ENCODE measurements around the gene MAT2A. TPM values are rescaled to one million over a fixed set of nuclear protein-coding genes. Genes with fewer than 3 reads are reported as not detected.

The MAT2A gene
- total and polyA plus RNA-seq, 2 of the 8 experiments (the other 6 are each of a cell fraction or from before 2014, with no cell fraction given), result 255 to 307 TPM

DNA sequence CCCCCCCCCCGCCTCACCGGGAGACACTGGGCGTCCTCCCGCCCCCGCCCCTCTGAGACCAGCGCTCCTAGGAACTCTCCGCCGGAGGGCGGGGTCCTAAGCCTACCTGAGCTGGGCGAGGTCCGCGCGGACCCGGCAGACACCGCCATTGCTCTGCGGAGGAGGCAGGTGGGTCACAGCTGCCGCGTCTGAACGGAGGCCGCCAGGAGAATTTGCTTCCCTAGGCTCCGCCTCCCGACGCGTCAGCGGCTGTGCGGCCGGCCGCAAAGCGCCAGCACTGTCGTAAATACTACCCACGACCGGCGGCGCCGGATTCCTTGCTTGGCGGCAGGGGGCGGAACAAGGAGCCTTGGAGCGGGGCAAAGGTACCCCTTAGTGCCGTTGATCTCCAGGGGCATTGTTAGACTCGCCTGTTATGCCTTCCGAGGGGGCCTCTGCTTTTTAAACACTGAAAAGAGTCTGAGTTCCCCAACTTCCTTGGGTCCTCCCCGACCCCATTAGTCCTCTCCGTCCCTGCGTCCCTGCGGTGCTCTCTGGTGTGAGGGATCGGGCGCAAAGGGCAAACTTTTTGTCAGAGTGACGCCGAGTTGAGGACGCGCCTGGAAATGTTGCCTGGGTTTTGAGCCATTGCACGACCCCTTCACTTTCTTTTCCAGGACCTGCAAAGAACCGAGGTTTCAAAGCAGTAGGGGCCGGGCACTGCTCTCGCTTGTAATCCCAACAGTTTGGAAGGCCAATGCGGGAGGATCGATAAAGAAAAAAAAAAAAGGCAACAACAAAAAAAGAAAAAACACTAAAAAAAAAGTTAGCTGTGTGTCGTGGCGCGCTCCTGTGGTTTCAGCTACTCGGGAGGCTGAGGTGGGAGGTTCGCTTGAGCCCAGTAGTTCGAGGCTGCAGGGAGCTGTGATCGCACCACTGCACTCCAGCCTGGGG lies 22.6 kb downstream of the MAT2A start, which contains the start of gene GGCX (continued):
- TF ChIP-seq, protein P1, sequence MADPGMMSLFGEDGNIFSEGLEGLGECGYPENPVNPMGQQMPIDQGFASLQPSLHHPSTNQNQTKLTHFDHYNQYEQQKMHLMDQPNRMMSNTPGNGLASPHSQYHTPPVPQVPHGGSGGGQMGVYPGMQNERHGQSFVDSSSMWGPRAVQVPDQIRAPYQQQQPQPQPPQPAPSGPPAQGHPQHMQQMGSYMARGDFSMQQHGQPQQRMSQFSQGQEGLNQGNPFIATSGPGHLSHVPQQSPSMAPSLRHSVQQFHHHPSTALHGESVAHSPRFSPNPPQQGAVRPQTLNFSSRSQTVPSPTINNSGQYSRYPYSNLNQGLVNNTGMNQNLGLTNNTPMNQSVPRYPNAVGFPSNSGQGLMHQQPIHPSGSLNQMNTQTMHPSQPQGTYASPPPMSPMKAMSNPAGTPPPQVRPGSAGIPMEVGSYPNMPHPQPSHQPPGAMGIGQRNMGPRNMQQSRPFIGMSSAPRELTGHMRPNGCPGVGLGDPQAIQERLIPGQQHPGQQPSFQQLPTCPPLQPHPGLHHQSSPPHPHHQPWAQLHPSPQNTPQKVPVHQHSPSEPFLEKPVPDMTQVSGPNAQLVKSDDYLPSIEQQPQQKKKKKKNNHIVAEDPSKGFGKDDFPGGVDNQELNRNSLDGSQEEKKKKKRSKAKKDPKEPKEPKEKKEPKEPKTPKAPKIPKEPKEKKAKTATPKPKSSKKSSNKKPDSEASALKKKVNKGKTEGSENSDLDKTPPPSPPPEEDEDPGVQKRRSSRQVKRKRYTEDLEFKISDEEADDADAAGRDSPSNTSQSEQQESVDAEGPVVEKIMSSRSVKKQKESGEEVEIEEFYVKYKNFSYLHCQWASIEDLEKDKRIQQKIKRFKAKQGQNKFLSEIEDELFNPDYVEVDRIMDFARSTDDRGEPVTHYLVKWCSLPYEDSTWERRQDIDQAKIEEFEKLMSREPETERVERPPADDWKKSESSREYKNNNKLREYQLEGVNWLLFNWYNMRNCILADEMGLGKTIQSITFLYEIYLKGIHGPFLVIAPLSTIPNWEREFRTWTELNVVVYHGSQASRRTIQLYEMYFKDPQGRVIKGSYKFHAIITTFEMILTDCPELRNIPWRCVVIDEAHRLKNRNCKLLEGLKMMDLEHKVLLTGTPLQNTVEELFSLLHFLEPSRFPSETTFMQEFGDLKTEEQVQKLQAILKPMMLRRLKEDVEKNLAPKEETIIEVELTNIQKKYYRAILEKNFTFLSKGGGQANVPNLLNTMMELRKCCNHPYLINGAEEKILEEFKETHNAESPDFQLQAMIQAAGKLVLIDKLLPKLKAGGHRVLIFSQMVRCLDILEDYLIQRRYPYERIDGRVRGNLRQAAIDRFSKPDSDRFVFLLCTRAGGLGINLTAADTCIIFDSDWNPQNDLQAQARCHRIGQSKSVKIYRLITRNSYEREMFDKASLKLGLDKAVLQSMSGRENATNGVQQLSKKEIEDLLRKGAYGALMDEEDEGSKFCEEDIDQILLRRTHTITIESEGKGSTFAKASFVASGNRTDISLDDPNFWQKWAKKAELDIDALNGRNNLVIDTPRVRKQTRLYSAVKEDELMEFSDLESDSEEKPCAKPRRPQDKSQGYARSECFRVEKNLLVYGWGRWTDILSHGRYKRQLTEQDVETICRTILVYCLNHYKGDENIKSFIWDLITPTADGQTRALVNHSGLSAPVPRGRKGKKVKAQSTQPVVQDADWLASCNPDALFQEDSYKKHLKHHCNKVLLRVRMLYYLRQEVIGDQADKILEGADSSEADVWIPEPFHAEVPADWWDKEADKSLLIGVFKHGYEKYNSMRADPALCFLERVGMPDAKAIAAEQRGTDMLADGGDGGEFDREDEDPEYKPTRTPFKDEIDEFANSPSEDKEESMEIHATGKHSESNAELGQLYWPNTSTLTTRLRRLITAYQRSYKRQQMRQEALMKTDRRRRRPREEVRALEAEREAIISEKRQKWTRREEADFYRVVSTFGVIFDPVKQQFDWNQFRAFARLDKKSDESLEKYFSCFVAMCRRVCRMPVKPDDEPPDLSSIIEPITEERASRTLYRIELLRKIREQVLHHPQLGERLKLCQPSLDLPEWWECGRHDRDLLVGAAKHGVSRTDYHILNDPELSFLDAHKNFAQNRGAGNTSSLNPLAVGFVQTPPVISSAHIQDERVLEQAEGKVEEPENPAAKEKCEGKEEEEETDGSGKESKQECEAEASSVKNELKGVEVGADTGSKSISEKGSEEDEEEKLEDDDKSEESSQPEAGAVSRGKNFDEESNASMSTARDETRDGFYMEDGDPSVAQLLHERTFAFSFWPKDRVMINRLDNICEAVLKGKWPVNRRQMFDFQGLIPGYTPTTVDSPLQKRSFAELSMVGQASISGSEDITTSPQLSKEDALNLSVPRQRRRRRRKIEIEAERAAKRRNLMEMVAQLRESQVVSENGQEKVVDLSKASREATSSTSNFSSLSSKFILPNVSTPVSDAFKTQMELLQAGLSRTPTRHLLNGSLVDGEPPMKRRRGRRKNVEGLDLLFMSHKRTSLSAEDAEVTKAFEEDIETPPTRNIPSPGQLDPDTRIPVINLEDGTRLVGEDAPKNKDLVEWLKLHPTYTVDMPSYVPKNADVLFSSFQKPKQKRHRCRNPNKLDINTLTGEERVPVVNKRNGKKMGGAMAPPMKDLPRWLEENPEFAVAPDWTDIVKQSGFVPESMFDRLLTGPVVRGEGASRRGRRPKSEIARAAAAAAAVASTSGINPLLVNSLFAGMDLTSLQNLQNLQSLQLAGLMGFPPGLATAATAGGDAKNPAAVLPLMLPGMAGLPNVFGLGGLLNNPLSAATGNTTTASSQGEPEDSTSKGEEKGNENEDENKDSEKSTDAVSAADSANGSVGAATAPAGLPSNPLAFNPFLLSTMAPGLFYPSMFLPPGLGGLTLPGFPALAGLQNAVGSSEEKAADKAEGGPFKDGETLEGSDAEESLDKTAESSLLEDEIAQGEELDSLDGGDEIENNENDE (IDR thresholded peaks at IDR 0.05; ENCODE audit: insufficient replicate concordance, low read length), result no peak
- TF ChIP-seq TAF1 (IDR thresholded peaks at IDR 0.05; ENCODE audit: low read depth, low read length), result peak; percentile 97
- TF ChIP-seq EGR1 (IDR thresholded peaks at IDR 0.05; ENCODE audit: borderline replicate concordance, low read depth, low read length), result peak; percentile 57; the same call in 1 of the 2 replicates
- TF ChIP-seq, protein P2, sequence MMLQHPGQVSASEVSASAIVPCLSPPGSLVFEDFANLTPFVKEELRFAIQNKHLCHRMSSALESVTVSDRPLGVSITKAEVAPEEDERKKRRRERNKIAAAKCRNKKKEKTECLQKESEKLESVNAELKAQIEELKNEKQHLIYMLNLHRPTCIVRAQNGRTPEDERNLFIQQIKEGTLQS (IDR thresholded peaks at IDR 0.05; ENCODE audit: insufficient read depth, low read depth, low read length), result peak; percentile 92
- no peak for TF ChIP-seq SP4 (IDR thresholded peaks at IDR 0.05; ENCODE audit: low read length)
- no peak for TF ChIP-seq RNF2 (IDR thresholded peaks at IDR 0.05; ENCODE audit: borderline replicate concordance, low read depth, low read length, missing control alignments, poor library complexity, severe bottlenecking)
- no peak for TF ChIP-seq CTBP2 (IDR thresholded peaks at IDR 0.05; ENCODE audit: borderline replicate concordance, insufficient read depth, insufficient read length, low read length)
- TF ChIP-seq RFX5 (IDR thresholded peaks at IDR 0.05; ENCODE audit: borderline replicate concordance, low read depth, low read length), result no peak

Measured in H1 (cell line).